Esophagus squamous epithelium (tissue), 4 donors: Measurements from ENCODE around the gene FLT3.

Source experiments
- POLR2A ChIP-seq, 4 donors: fragments of 450-650 bp; IDR thresholded peaks; one replicate each; pipeline ENCODE4 v1.6.1; 2017; ENCODE audit warnings: antibody characterized with exemption in 4 of 4, mild to moderate bottlenecking in 4 of 4, moderate library complexity in 3 of 4
- TF ChIP-seq, protein P1 (sequence below), 6 experiments: fragments of 450-650 bp in 4 of 6; fragments of 200-600 bp in 2 of 6; sonication (generic) in 2 of 6; IDR thresholded peaks; one replicate each; pipeline ENCODE4 v1.5.1; 2016 to 2019; ENCODE audit warnings: antibody characterized with exemption in 6 of 6, mild to moderate bottlenecking in 4 of 6, moderate library complexity in 4 of 6

DNA sequence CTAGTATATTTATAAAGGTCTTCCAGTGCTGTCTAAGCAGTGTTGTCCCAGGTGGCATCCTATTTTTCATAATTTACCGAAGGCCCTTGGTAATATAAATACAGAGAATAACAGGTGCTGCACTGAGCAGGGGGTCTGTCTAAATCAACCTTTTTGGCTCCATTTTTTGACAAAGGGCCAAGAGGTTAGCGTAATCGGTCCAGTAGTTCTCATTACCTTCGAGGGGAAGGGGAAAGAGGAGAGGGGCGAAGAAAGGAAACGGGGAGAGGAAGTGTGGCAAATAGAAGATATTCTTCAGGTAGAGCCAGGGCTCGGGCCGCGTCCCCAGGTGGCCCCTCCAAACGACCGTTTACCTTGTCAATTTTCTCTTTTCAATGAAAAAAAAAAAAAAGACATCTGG lies 37.2 kb upstream of the FLT3 start:
- no peak for TF ChIP-seq POLR2A (IDR thresholded peaks at IDR 0.05)
- TF ChIP-seq, protein P1, sequence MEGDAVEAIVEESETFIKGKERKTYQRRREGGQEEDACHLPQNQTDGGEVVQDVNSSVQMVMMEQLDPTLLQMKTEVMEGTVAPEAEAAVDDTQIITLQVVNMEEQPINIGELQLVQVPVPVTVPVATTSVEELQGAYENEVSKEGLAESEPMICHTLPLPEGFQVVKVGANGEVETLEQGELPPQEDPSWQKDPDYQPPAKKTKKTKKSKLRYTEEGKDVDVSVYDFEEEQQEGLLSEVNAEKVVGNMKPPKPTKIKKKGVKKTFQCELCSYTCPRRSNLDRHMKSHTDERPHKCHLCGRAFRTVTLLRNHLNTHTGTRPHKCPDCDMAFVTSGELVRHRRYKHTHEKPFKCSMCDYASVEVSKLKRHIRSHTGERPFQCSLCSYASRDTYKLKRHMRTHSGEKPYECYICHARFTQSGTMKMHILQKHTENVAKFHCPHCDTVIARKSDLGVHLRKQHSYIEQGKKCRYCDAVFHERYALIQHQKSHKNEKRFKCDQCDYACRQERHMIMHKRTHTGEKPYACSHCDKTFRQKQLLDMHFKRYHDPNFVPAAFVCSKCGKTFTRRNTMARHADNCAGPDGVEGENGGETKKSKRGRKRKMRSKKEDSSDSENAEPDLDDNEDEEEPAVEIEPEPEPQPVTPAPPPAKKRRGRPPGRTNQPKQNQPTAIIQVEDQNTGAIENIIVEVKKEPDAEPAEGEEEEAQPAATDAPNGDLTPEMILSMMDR (IDR thresholded peaks at IDR 0.05), result no peak
